Measurements from ENCODE around the gene MZT2A.
A peak's percentile ranks its signal among the peaks of the same experiment; 100 is the strongest.
"Not testable (repeated sequence)": the region's sequence is repeated elsewhere in the genome, so short reads cannot be mapped to it uniquely, and the experiment has no call there.

The MZT2A gene

DNA sequence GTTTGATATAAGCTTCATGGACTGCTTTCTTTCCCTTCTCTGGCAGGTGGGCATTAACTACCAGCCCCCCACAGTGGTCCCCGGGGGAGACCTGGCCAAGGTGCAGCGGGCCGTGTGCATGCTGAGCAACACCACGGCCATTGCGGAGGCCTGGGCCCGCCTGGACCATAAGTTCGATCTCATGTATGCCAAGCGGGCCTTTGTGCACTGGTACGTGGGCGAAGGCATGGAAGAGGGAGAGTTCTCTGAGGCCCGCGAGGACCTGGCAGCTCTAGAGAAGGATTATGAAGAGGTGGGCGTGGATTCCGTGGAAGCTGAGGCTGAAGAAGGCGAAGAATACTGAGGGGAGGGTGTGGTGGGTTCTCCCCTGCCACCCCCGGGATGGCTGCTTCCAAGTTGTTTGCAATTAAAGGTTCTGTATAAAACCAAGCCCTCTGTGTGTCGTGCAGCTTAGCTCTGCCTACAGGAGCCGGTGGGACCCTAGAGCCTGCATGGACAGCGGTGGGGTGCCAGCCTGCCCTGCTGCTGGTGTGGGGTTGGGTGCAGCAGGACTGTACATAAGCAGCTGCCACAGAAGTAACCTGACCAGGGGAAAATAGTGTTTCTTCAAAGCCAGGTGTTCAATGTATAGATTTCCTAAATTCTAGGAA, 9.6 kb downstream of the MZT2A start:
- not testable (repeated sequence) for H3K27me3 ChIP-seq (ENCODE audit: insufficient read depth, low read depth, severe bottlenecking); H3K36me3 ChIP-seq; H3K27ac ChIP-seq; H3K9me3 ChIP-seq (ENCODE audit: severe bottlenecking); DNase-seq; H3K4me3 ChIP-seq (ENCODE audit: low read depth, low read length)

DNA sequence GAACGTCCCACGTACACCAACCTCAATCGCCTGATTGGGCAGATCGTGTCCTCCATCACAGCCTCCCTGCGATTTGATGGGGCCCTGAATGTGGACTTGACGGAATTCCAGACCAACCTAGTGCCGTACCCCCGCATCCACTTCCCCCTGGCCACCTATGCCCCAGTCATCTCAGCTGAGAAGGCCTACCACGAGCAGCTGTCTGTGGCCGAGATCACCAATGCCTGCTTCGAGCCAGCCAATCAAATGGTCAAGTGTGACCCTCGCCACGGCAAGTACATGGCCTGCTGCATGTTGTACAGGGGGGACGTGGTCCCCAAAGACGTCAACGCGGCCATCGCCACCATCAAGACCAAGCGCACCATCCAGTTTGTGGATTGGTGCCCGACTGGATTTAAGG, 11.8 kb downstream of the MZT2A start:
- not testable (repeated sequence) for H3K9me3 ChIP-seq (ENCODE audit: severe bottlenecking); DNase-seq; H3K27ac ChIP-seq; H3K36me3 ChIP-seq; H3K4me3 ChIP-seq (ENCODE audit: low read depth, low read length); H3K27me3 ChIP-seq (ENCODE audit: insufficient read depth, low read depth, severe bottlenecking)

GRCh38 chr2:131478850-131479461, 13.2 kb downstream of the MZT2A start:
- not testable (repeated sequence) for H3K9me3 ChIP-seq (ENCODE audit: severe bottlenecking); DNase-seq; H3K27me3 ChIP-seq (ENCODE audit: insufficient read depth, low read depth, severe bottlenecking); H3K36me3 ChIP-seq; H3K4me3 ChIP-seq (ENCODE audit: low read depth, low read length); H3K27ac ChIP-seq

DNA sequence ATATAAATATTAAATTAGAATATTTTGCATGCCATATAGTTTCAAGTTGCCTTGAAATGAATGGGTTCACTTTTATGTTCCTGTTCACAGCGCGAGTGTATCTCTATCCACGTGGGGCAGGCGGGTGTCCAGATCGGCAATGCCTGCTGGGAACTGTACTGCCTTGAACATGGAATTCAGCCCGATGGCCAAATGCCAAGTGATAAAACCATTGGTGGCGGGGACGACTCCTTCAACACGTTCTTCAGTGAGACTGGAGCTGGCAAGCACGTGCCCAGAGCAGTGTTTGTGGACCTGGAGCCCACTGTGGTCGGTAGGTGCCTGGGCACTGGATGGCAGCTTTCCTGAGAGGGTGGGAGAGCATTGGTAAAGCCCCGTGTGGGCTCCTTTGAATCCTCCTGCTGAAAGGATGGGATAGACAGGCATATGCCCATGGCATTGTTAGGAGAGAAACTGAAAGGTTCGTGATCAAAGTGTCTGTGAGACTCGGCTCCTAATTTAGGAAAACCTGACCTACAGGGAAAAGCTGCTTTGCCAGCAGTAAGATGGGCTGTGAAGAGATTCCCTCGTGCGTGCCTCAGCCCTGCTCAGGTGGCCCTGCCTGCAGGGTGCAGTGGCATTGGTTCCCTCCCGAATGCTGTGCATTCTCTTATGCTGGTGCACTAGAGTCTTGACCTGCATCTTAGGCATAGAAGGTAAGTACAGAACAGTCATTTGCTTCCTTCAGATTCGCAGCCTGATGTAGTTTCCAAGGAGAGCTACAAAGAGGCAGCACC, 13.9 kb downstream of the MZT2A start:
- H3K27me3 ChIP-seq (ENCODE audit: insufficient read depth, low read depth, severe bottlenecking); DNase-seq; H3K27ac ChIP-seq; H3K36me3 ChIP-seq; H3K9me3 ChIP-seq (ENCODE audit: severe bottlenecking); H3K4me3 ChIP-seq (ENCODE audit: low read depth, low read length): not testable (repeated sequence)

GRCh38 chr2:131477227-131477626, 15.0 kb downstream of the MZT2A start:
- H3K36me3 ChIP-seq, DNase-seq: not testable (repeated sequence)

GRCh38 chr2:131476363-131476762, 15.8 kb downstream of the MZT2A start:
- not testable (repeated sequence) for H3K27ac ChIP-seq; H3K27me3 ChIP-seq (ENCODE audit: insufficient read depth, low read depth, severe bottlenecking); DNase-seq; H3K9me3 ChIP-seq (ENCODE audit: severe bottlenecking); H3K36me3 ChIP-seq; H3K4me3 ChIP-seq (ENCODE audit: low read depth, low read length)

More at GRCh38 chr2:131477227-131477626, 15.0 kb downstream of the MZT2A start:
- H3K4me3 ChIP-seq (ENCODE audit: low read depth, low read length); H3K27me3 ChIP-seq (ENCODE audit: insufficient read depth, low read depth, severe bottlenecking); H3K9me3 ChIP-seq (ENCODE audit: severe bottlenecking); H3K27ac ChIP-seq: not testable (repeated sequence)

DNA sequence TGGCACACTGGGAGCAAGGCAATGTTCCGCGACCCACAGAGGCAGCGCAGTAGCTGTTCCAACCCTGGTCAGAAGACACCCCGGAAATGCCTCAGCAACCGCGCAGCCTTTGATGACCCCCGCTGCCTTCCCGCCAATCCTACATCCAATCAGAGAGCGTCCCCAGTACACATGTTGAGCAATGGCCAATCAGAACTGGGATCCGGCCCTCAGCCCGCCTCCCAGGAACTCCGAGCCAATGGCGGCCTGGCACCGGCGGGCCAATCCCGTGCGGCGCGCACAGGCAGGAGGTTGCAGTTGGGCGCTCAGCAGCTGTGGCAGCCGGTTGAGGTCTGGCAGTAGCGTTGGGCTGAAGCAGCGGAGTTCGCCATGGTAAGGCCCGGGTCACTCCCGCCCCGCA, 16.4 kb downstream of the MZT2A start, which contains the start of gene TUBA3D:
Gene TUBA3D (plus strand): TSS at position 289 of the 400 bp plus-strand sequence. CDS start 81 bp downstream, at position 370.
- TF ChIP-seq, protein P1, sequence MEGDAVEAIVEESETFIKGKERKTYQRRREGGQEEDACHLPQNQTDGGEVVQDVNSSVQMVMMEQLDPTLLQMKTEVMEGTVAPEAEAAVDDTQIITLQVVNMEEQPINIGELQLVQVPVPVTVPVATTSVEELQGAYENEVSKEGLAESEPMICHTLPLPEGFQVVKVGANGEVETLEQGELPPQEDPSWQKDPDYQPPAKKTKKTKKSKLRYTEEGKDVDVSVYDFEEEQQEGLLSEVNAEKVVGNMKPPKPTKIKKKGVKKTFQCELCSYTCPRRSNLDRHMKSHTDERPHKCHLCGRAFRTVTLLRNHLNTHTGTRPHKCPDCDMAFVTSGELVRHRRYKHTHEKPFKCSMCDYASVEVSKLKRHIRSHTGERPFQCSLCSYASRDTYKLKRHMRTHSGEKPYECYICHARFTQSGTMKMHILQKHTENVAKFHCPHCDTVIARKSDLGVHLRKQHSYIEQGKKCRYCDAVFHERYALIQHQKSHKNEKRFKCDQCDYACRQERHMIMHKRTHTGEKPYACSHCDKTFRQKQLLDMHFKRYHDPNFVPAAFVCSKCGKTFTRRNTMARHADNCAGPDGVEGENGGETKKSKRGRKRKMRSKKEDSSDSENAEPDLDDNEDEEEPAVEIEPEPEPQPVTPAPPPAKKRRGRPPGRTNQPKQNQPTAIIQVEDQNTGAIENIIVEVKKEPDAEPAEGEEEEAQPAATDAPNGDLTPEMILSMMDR (IDR thresholded peaks at IDR 0.05; ENCODE audit: low read depth, low read length), result no peak
- H3K9me3 ChIP-seq (ENCODE audit: severe bottlenecking), result no peaks in the 10 kb centered on the region
- no peak for DNase-seq
- H3K27ac ChIP-seq, result no peak within 1 kb of the TSS
- no peak within 1 kb of the TSS for H3K4me3 ChIP-seq (ENCODE audit: low read depth, low read length)
- no peaks in the 10 kb centered on the region for H3K27me3 ChIP-seq (ENCODE audit: insufficient read depth, low read depth, severe bottlenecking)
- H3K36me3 ChIP-seq, result no peaks in the 10 kb centered on the region

GRCh38 chr2:131473266-131473665, 18.9 kb downstream of the MZT2A start:
- not testable (repeated sequence) for DNase-seq; H3K4me3 ChIP-seq (ENCODE audit: low read depth, low read length); H3K36me3 ChIP-seq; H3K27me3 ChIP-seq (ENCODE audit: insufficient read depth, low read depth, severe bottlenecking); H3K27ac ChIP-seq; H3K9me3 ChIP-seq (ENCODE audit: severe bottlenecking)

DNA sequence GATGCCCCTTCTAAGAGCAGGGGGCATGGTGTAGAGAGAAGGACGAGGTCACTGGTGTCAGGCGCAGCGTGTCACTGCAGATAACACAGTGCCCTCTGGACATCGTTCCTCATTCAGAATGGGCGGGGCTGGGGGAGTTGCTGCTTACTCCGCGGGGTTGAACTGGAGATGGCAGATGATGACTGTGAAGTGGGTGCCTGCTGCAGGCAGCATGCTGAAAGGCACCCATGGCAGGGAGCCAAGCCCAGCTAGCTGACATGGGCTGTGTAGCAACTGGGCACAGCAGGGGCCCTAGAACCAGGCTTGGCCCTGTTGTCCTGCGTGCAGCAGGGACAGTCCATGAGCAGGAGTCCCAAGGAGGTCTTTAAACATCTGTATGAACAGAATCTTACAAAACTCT, 20.6 kb downstream of the MZT2A start:
- H3K9me3 ChIP-seq (ENCODE audit: severe bottlenecking); H3K4me3 ChIP-seq (ENCODE audit: low read depth, low read length); H3K27me3 ChIP-seq (ENCODE audit: insufficient read depth, low read depth, severe bottlenecking); H3K36me3 ChIP-seq; DNase-seq; H3K27ac ChIP-seq: not testable (repeated sequence)

DNA sequence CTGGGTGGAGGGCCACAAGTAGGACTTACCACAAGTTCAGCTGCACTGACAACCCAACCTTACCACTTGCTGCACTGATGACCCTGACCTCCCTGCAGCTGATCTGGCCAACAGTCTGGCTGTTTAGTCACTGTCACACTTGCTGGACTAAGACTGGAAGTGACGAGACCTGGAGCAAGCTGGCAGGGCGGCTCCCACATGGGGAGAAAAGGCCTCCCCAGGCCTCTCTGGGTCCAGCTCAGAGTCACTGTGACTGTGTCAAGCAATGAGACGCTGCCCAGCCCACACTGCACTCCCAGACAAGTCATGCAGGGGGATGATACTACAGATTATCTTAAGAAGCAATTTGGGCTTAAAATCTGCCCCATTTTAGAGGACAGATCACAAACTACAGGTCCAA, 21.3 kb downstream of the MZT2A start:
- H3K27me3 ChIP-seq (ENCODE audit: insufficient read depth, low read depth, severe bottlenecking); H3K36me3 ChIP-seq; DNase-seq; H3K4me3 ChIP-seq (ENCODE audit: low read depth, low read length); H3K9me3 ChIP-seq (ENCODE audit: severe bottlenecking); H3K27ac ChIP-seq: not testable (repeated sequence)

- H3K9me3 ChIP-seq (ENCODE audit: severe bottlenecking); H3K27me3 ChIP-seq (ENCODE audit: insufficient read depth, low read depth, severe bottlenecking); H3K36me3 ChIP-seq; H3K27ac ChIP-seq; H3K4me3 ChIP-seq (ENCODE audit: low read depth, low read length): not testable (repeated sequence)
- DNase-seq, result peak; percentile 80
These were observed 24.5 kb downstream of the MZT2A start for GRCh38 chr2:131467722-131468121.

- H3K9me3 ChIP-seq (ENCODE audit: severe bottlenecking); H3K4me3 ChIP-seq (ENCODE audit: low read depth, low read length); H3K27me3 ChIP-seq (ENCODE audit: insufficient read depth, low read depth, severe bottlenecking); H3K36me3 ChIP-seq; H3K27ac ChIP-seq; DNase-seq: not testable (repeated sequence)
These were observed 37.3 kb downstream of the MZT2A start for GRCh38 chr2:131454914-131455313.

DNA sequence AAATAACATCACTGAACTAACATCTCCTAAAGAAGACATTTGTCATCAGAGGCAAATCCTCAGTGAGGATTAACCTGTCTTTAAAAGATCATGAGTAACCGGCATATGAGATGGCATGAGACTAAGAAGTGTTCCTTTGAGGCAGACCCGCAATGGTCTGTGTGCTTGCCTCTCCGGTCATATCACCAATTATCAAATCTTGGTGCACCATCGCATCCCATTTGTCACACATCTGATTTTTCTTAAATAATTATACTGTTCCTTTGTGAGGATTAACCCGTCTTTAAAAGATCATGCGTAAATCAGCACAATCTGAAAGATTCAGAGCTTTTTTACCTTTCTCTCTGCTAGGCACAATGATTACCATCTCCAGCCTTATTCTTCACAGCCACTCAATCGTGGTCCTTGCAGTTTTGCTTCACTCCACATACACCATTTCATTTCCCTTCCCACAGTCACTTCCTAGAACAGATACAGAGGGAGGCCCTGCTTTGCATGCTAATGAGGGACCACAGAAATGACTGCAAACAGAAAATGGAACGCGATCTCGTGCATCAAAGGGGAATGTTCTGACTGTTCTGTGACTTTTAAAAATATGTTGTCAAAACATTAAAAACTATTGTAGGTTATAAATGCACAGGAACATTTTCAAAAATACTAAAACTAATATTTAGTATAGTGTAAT, 40.8 kb downstream of the MZT2A start:
- H3K27me3 ChIP-seq (ENCODE audit: insufficient read depth, low read depth, severe bottlenecking); H3K9me3 ChIP-seq (ENCODE audit: severe bottlenecking); H3K27ac ChIP-seq; DNase-seq; H3K36me3 ChIP-seq; H3K4me3 ChIP-seq (ENCODE audit: low read depth, low read length): not testable (repeated sequence)
